HCT116 (cell line): Measurements from ENCODE around the gene RORB. TPM values are rescaled to one million over a fixed set of nuclear protein-coding genes. Genes with fewer than 3 reads are reported as not detected.

ENCODE experiments used
- ATAC-seq: fragments of 200-7000 bp; cut with Tn5 transposase; 2 replicates; pipeline ENCODE4 v1.9.1; 2020; ENCODE audit warnings: mild to moderate bottlenecking, moderate library complexity
- BruUV-seq: library from RNA; stranded (reverse); fragments of 400-500 nt; replicated peaks from 2 replicates; lab custom pipeline; 2021; lab: Mats Ljungman, UMichigan
- CTCF ChIA-PET: fragments of 300-600 bp; sonication (Branson Sonifier 250); formaldehyde crosslinking; loops from one replicate; lab custom pipeline; 2021; ENCODE audit warnings: antibody characterized with exemption; lab: Charles Lee
- POLR2A ChIA-PET: fragments of 300-600, 350-600 bp; sonication (Branson Sonifier 250); formaldehyde crosslinking; loops from one replicate; lab custom pipeline; 2021; ENCODE audit warnings: antibody characterized with exemption; lab: Charles Lee
- RAD21 ChIA-PET, 2 experiments: fragments of 300-600 bp; sonication (Branson Sonifier 250); formaldehyde crosslinking; loops; one replicate each; lab custom pipeline; 2023; ENCODE audit warnings: low total read pairs in 2 of 2; ENCODE audit not compliant: uncharacterized antibody in 2 of 2, unreplicated experiment in 2 of 2, low non-redundant PET in 1 of 2; lab: Charles Lee
- DNase-seq: peaks from one replicate; pipeline ENCODE4 v3.0.0-alpha.2; 2010; ENCODE audit warnings: low read depth, low spot score
- H2AFZ ChIP-seq: fragments of 200-600 bp; shearing (Covaris generic), sonication (generic); 2 replicates; pipeline ENCODE4 v1.6.1; 2017; ENCODE audit warnings: low read depth, mixed run types, mixed read lengths, antibody characterized with exemption, low read length; ENCODE audit not compliant: poor library complexity, severe bottlenecking
- H3K27ac ChIP-seq: 2 replicates; pipeline ENCODE4 v1.5.1; 2012; ENCODE audit warnings: low read depth, low read length
- H3K27me3 ChIP-seq: fragments of 200-600 bp; sonication (generic); 2 replicates; pipeline ENCODE4 v1.6.1; 2016; ENCODE audit warnings: mixed run types, low read length, mixed read lengths; ENCODE audit not compliant: insufficient read depth
- H3K36me3 ChIP-seq, 2 experiments: fragments of 200-500 bp in 1 of 2; fragments of 200-600 bp in 1 of 2; sonication (Bioruptor generic) in 1 of 2; sonication (generic) in 1 of 2; 2 replicates each; pipeline versions ENCODE4 v1.5.1 to v1.6.1; 2014 to 2016; ENCODE audit warnings: low read length in 2 of 2, inconsistent platforms in 1 of 2, mixed read lengths in 1 of 2, mixed run types in 1 of 2; ENCODE audit not compliant: insufficient read depth in 2 of 2, control insufficient read depth in 1 of 2
- H3K4me1 ChIP-seq, 2 experiments: fragments of 200-600 bp in 1 of 2; sonication (generic) in 1 of 2; 2 replicates each; pipeline versions ENCODE4 v1.5.1 to v1.6.1; 2012 to 2017; ENCODE audit warnings: low read length in 2 of 2, inconsistent platforms in 1 of 2, mild to moderate bottlenecking in 1 of 2, mixed read lengths in 1 of 2, mixed run types in 1 of 2, moderate library complexity in 1 of 2; ENCODE audit not compliant: insufficient read depth in 2 of 2, control insufficient read depth in 1 of 2
- H3K4me2 ChIP-seq: fragments of 200-600 bp; sonication (generic); 2 replicates; pipeline ENCODE4 v1.6.1; 2017; ENCODE audit warnings: mixed run types, low read length, mixed read lengths
- H3K4me3 ChIP-seq, 2 experiments: fragments of 200-600 bp in 1 of 2; sonication (generic) in 1 of 2; replicated peaks in 1 of 2; 2 replicates each; pipeline ENCODE4 v1.5.1; 2011 to 2016; ENCODE audit warnings: low read length in 2 of 2, control low read depth in 1 of 2, low read depth in 1 of 2, mild to moderate bottlenecking in 1 of 2, mixed read lengths in 1 of 2, mixed run types in 1 of 2
- H3K79me2 ChIP-seq: fragments of 200-600 bp; sonication (generic); 2 replicates; pipeline ENCODE4 v1.6.1; 2017; ENCODE audit warnings: mild to moderate bottlenecking, mixed run types, low read length, moderate library complexity, mixed read lengths; ENCODE audit not compliant: insufficient read depth
- H3K9ac ChIP-seq: fragments of 200-600 bp; sonication (generic); 2 replicates; pipeline ENCODE4 v1.6.1; 2016; ENCODE audit warnings: low read length, mixed read lengths
- H3K9me2 ChIP-seq: fragments of 200-600 bp; sonication (generic), shearing (Covaris generic); 2 replicates; pipeline ENCODE4 v1.6.1; 2017; ENCODE audit warnings: mixed run types, mild to moderate bottlenecking, moderate library complexity; ENCODE audit not compliant: insufficient read depth
- H3K9me3 ChIP-seq, 2 experiments: fragments of 200-500 bp in 1 of 2; fragments of 200-600 bp in 1 of 2; sonication (Bioruptor generic) in 1 of 2; sonication (generic) in 1 of 2; 2 replicates each; pipeline ENCODE4 v1.6.1; 2014 to 2017; ENCODE audit warnings: low read length in 2 of 2, mixed read lengths in 2 of 2, inconsistent platforms in 1 of 2, low read depth in 1 of 2, mild to moderate bottlenecking in 1 of 2, mixed run types in 1 of 2, moderate library complexity in 1 of 2; ENCODE audit not compliant: control insufficient read depth in 1 of 2, insufficient read depth in 1 of 2
- H4K20me1 ChIP-seq: fragments of 200-600 bp; sonication (generic), shearing (Covaris generic); 2 replicates; pipeline ENCODE4 v1.6.1; 2017; ENCODE audit warnings: mixed run types, mild to moderate bottlenecking, moderate library complexity; ENCODE audit not compliant: insufficient read depth
- CEBPB ChIP-seq: IDR thresholded peaks from 2 replicates; pipeline ENCODE4 v1.6.1; 2012; ENCODE audit warnings: low read depth
- CTCF ChIP-seq, 3 experiments: fragments of 200-600 bp in 1 of 3; sonication (generic) in 1 of 3; IDR thresholded peaks in 2 of 3; conservative IDR thresholded peaks in 1 of 3; 2 replicates each; pipeline ENCODE4 v1.5.1; 2012 to 2017; ENCODE audit warnings: low read depth in 2 of 3, low read length in 2 of 3, antibody characterized with exemption in 1 of 3, borderline replicate concordance in 1 of 3, control low read depth in 1 of 3, mild to moderate bottlenecking in 1 of 3, mixed read lengths in 1 of 3, mixed run types in 1 of 3, moderate library complexity in 1 of 3; ENCODE audit not compliant: insufficient read depth in 1 of 3
- EZH2 ChIP-seq: fragments of 200-600 bp; sonication (generic); IDR thresholded peaks from 2 replicates; pipeline ENCODE4 v1.6.1; 2017; ENCODE audit warnings: antibody characterized with exemption, mixed run types
- EZH2phosphoT487 ChIP-seq: fragments of 200-600 bp; IDR thresholded peaks from 2 replicates; pipeline ENCODE4 v1.6.1; 2018; ENCODE audit warnings: antibody characterized with exemption, borderline replicate concordance
- JUND ChIP-seq: IDR thresholded peaks from 2 replicates; pipeline ENCODE4 v1.6.1; 2012
- RAD21 ChIP-seq: IDR thresholded peaks from 2 replicates; pipeline ENCODE4 v1.6.1; 2012; ENCODE audit warnings: low read depth, mild to moderate bottlenecking
- REST ChIP-seq: IDR thresholded peaks from 2 replicates; pipeline ENCODE4 v1.6.1; 2012; ENCODE audit warnings: low read depth
- SRF ChIP-seq: IDR thresholded peaks from 2 replicates; pipeline ENCODE4 v1.6.1; 2012; ENCODE audit warnings: low read depth
- TCF7L2 ChIP-seq: IDR thresholded peaks from 2 replicates; pipeline ENCODE4 v1.7.0; 2011; ENCODE audit warnings: borderline replicate concordance, inconsistent platforms; ENCODE audit not compliant: insufficient read depth, insufficient read length; ENCODE audit errors: extremely low read depth
- ZFX ChIP-seq: fragments of 450-650 bp; IDR thresholded peaks from 2 replicates; pipeline ENCODE4 v1.6.1; 2017
- intact Hi-C: fragments of 100-400 bp; cut with micrococcal nuclease; formaldehyde crosslinking; loops from 2 replicates; pipeline ENCODE4 v1.10.0; 2022
- total RNA-seq: library from RNA; stranded (reverse); gene quantifications from one replicate; pipeline ENCODE4 v1.2.1, GENCODE V29; 2021; ENCODE audit not compliant: unreplicated experiment
- TF ChIP-seq, protein P1 (sequence below): IDR thresholded peaks from 2 replicates; pipeline ENCODE4 v1.6.1; 2012
- TF ChIP-seq, protein P2 (sequence below): IDR thresholded peaks from 2 replicates; pipeline ENCODE4 v1.6.1; 2011; ENCODE audit warnings: mild to moderate bottlenecking, low read length, moderate library complexity; ENCODE audit not compliant: insufficient replicate concordance; ENCODE audit errors: extremely low read depth
- TF ChIP-seq, protein P3 (sequence below): IDR thresholded peaks from 2 replicates; pipeline ENCODE4 v1.6.1; 2012

The RORB gene
- total RNA-seq, 1 experiment from 2014 or later: 0.02 TPM

GRCh38 chr9:74696520-74696919 is 199.4 kb downstream of the RORB start:
- POLR2A ChIA-PET: no interaction called here
- no peaks in the 10 kb centered on the region for H3K79me2 ChIP-seq
- TF ChIP-seq EZH2phosphoT487 (no peak), CTCF (IDR thresholded peaks at IDR 0.05 in 2 of 3, conservative IDR thresholded peaks at IDR 0.05 in 1 of 3; ENCODE audit: borderline replicate concordance in 1 of 3, insufficient read depth in 1 of 3, low read depth in 2 of 3, low read length in 2 of 3) (peak in 2 of 3 experiments; percentile 41 to 50; a peak in 4 of 6 replicates), RAD21 (0 out of 2 replicates have a peak, but pooled peaks have one; percentile 11)
- intact Hi-C loops: no loop called here
- H3K4me3 ChIP-seq: no peak overlapping the region
- no peaks in the 10 kb centered on the region for H3K9me2 ChIP-seq
- no peak overlapping the region for H2AFZ ChIP-seq
- peaks cover 36% of the 10 kb centered on the region for H3K27me3 ChIP-seq
- H3K9ac ChIP-seq: no peak overlapping the region
- ATAC-seq (no peak), DNase-seq (no peak)
- no peaks in the 10 kb centered on the region for H3K36me3 ChIP-seq
- no peaks in the 10 kb centered on the region for H3K4me1 ChIP-seq
- H4K20me1 ChIP-seq: no peaks in the 10 kb centered on the region
- RAD21 ChIA-PET: no interaction called here
- H3K9me3 ChIP-seq: no peaks in the 10 kb centered on the region
- CTCF ChIA-PET: no interaction called here
- BruUV-seq: no TSS peak
- H3K4me2 ChIP-seq: no peak overlapping the region
- H3K27ac ChIP-seq: no peak overlapping the region

GRCh38 chr9:74697535-74697934 is 200.4 kb downstream of the RORB start:
- intact Hi-C loops: no loop called here
- CTCF ChIA-PET: no interaction called here
- DNase-seq (no peak), ATAC-seq (no peak)
- Histone ChIP-seq H4K20me1 (no peaks in the 10 kb centered on the region), H3K4me2 (no peak overlapping the region), H3K79me2 (no peaks in the 10 kb centered on the region), H3K9ac (no peak overlapping the region), H3K4me3 (no peak overlapping the region), H3K36me3 (no peaks in the 10 kb centered on the region), H2AFZ (no peak overlapping the region), H3K27me3 (peaks cover 38% of the 10 kb centered on the region), H3K27ac (no peak overlapping the region), H3K4me1 (no peaks in the 10 kb centered on the region), H3K9me3 (no peaks in the 10 kb centered on the region), H3K9me2 (no peaks in the 10 kb centered on the region)
- POLR2A ChIA-PET: no interaction called here
- RAD21 ChIA-PET: no interaction called here
- BruUV-seq: no TSS peak
- no peak for TF ChIP-seq REST
- no peak for TF ChIP-seq ZFX
- no peak for TF ChIP-seq CEBPB
- TF ChIP-seq, protein P1, sequence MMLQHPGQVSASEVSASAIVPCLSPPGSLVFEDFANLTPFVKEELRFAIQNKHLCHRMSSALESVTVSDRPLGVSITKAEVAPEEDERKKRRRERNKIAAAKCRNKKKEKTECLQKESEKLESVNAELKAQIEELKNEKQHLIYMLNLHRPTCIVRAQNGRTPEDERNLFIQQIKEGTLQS: no peak
- TF ChIP-seq, protein P2, sequence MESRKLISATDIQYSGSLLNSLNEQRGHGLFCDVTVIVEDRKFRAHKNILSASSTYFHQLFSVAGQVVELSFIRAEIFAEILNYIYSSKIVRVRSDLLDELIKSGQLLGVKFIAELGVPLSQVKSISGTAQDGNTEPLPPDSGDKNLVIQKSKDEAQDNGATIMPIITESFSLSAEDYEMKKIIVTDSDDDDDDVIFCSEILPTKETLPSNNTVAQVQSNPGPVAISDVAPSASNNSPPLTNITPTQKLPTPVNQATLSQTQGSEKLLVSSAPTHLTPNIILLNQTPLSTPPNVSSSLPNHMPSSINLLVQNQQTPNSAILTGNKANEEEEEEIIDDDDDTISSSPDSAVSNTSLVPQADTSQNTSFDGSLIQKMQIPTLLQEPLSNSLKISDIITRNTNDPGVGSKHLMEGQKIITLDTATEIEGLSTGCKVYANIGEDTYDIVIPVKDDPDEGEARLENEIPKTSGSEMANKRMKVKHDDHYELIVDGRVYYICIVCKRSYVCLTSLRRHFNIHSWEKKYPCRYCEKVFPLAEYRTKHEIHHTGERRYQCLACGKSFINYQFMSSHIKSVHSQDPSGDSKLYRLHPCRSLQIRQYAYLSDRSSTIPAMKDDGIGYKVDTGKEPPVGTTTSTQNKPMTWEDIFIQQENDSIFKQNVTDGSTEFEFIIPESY: no peak
- no peak for TF ChIP-seq SRF
- no peak for TF ChIP-seq JUND
- TF ChIP-seq TCF7L2: no peak
- no peak for TF ChIP-seq EZH2
- TF ChIP-seq, protein P3, sequence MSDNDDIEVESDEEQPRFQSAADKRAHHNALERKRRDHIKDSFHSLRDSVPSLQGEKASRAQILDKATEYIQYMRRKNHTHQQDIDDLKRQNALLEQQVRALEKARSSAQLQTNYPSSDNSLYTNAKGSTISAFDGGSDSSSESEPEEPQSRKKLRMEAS: no peak
